Central memory CD8-positive, alpha-beta T cell (primary cell): ENCODE data around the gene GPR137.
"Not testable (repeated sequence)": the region's sequence is repeated elsewhere in the genome, so short reads cannot be mapped to it uniquely, and the experiment has no call there.

Experiments used
- ATAC-seq: fragments of 150-1000 bp; cut with Tn5 transposase; replicated peaks from 2 replicates; pipeline ENCODE4 v1.10.0; 2022; ENCODE audit warnings: mild to moderate bottlenecking, moderate FRiP score, moderate number of reproducible peaks; ENCODE audit not compliant: poor library complexity, severe bottlenecking; ENCODE audit errors: extremely low read depth
- DNase-seq, 2 donors: peaks; one replicate each; pipeline ENCODE4 v3.0.0; 2021; ENCODE audit warnings: low spot score in 2 of 2
- H3K27ac Mint-ChIP-seq: one replicate; pipeline ENCODE4 v1.8.0; 2022; ENCODE audit warnings: low read depth, mild to moderate bottlenecking, moderate library complexity, mixed read lengths
- H3K27me3 Mint-ChIP-seq: one replicate; pipeline ENCODE4 v1.8.0; 2022; ENCODE audit warnings: mixed read lengths
- H3K36me3 Mint-ChIP-seq: one replicate; pipeline ENCODE4 v1.8.0; 2022; ENCODE audit warnings: mild to moderate bottlenecking, moderate library complexity, mixed read lengths; ENCODE audit not compliant: insufficient read depth
- H3K4me1 Mint-ChIP-seq: one replicate; pipeline ENCODE4 v1.8.0; 2022; ENCODE audit warnings: mixed read lengths
- H3K4me3 Mint-ChIP-seq: one replicate; pipeline ENCODE4 v1.8.0; 2022; ENCODE audit warnings: mild to moderate bottlenecking, moderate library complexity, mixed read lengths
- H3K9me3 Mint-ChIP-seq: one replicate; pipeline ENCODE4 v1.8.0; 2022; ENCODE audit warnings: mixed read lengths

Gene GPR137

GRCh38 chr11:64312947-64313346 is 27.3 kb downstream of the GPR137 start:
- peak overlapping the region; percentile 22 for H3K27ac Mint-ChIP-seq
- DNase-seq: no peak
- H3K4me1 Mint-ChIP-seq: peaks cover 27% of the 10 kb centered on the region
- no peaks in the 10 kb centered on the region for H3K9me3 Mint-ChIP-seq
- no peaks in the 10 kb centered on the region for H3K27me3 Mint-ChIP-seq
- no peak overlapping the region for H3K4me3 Mint-ChIP-seq
- no peak for ATAC-seq
- peaks cover 32% of the 10 kb centered on the region for H3K36me3 Mint-ChIP-seq

GRCh38 chr11:64313491-64314145 is 28.0 kb downstream of the GPR137 start:
- Mint-ChIP-seq H3K36me3 (peaks cover 33% of the 10 kb centered on the region), H3K27ac (peak overlapping the region; percentile 22), H3K9me3 (no peaks in the 10 kb centered on the region), H3K4me1 (peaks cover 34% of the 10 kb centered on the region), H3K27me3 (no peaks in the 10 kb centered on the region), H3K4me3 (no peak overlapping the region)
- ATAC-seq (no peak), DNase-seq (no peak)

- Mint-ChIP-seq H3K36me3 (peaks cover 35% of the 10 kb centered on the region), H3K4me3 (no peak overlapping the region), H3K27me3 (no peaks in the 10 kb centered on the region), H3K27ac (no peak overlapping the region), H3K4me1 (peaks cover 40% of the 10 kb centered on the region), H3K9me3 (no peaks in the 10 kb centered on the region)
- ATAC-seq (no peak), DNase-seq (no peak)
Observed at GRCh38 chr11:64314146-64314804, 28.6 kb downstream of the GPR137 start.

GRCh38 chr11:64314805-64315561 is 29.3 kb downstream of the GPR137 start:
- Mint-ChIP-seq H3K27ac (no peak overlapping the region), H3K4me3 (no peak overlapping the region), H3K27me3 (no peaks in the 10 kb centered on the region), H3K9me3 (no peaks in the 10 kb centered on the region), H3K36me3 (peaks cover 34% of the 10 kb centered on the region), H3K4me1 (peaks cover 43% of the 10 kb centered on the region)
- ATAC-seq (no peak), DNase-seq (no peak)

- H3K36me3 Mint-ChIP-seq: peaks cover 29% of the 10 kb centered on the region
- peak overlapping the region; percentile 99 for H3K27ac Mint-ChIP-seq
- peaks cover 52% of the 10 kb centered on the region for H3K4me1 Mint-ChIP-seq
- H3K27me3 Mint-ChIP-seq, H3K9me3 Mint-ChIP-seq, DNase-seq, ATAC-seq: not testable (repeated sequence)
- H3K4me3 Mint-ChIP-seq: peak overlapping the region; percentile 93
Observed at GRCh38 chr11:64315667-64316526, 30.2 kb downstream of the GPR137 start.

- no peak for ATAC-seq
- Mint-ChIP-seq H3K9me3 (no peaks in the 10 kb centered on the region), H3K4me1 (peaks cover 55% of the 10 kb centered on the region), H3K27ac (peak overlapping the region; percentile 99), H3K36me3 (peaks cover 34% of the 10 kb centered on the region), H3K27me3 (no peaks in the 10 kb centered on the region), H3K4me3 (peak overlapping the region; percentile 93)
- DNase-seq: no peak
Observed at GRCh38 chr11:64316672-64317324, 31.1 kb downstream of the GPR137 start.

- ATAC-seq (peak; percentile 85), DNase-seq (peak; percentile 88 to 96)
- Mint-ChIP-seq H3K4me3 (peak within 1 kb of the TSS; percentile 93), H3K36me3 (peaks cover 33% of the 10 kb centered on the region), H3K27ac (peak within 1 kb of the TSS; percentile 99), H3K4me1 (peaks cover 54% of the 10 kb centered on the region), H3K27me3 (no peaks in the 10 kb centered on the region), H3K9me3 (no peaks in the 10 kb centered on the region)
Observed at GRCh38 chr11:64317325-64317960, 31.8 kb downstream of the GPR137 start, which contains the start of gene TRMT112. TRMT112 (minus strand) TSS chr11:64317559; CDS start chr11:64317526, 33 bp downstream.

GRCh38 chr11:64317961-64318765 is 32.5 kb downstream of the GPR137 start, which contains the start of gene PRDX5:
PRDX5 (plus strand) TSS chr11:64318121; CDS start chr11:64318216, 95 bp downstream.
- H3K4me3 Mint-ChIP-seq: peak within 1 kb of the TSS; percentile 93
- no peaks in the 10 kb centered on the region for H3K27me3 Mint-ChIP-seq
- peaks cover 32% of the 10 kb centered on the region for H3K36me3 Mint-ChIP-seq
- H3K9me3 Mint-ChIP-seq: no peaks in the 10 kb centered on the region
- H3K4me1 Mint-ChIP-seq: peaks cover 46% of the 10 kb centered on the region
- ATAC-seq (peak; percentile 81), DNase-seq (peak; percentile 88 to 94)
- H3K27ac Mint-ChIP-seq: peak within 1 kb of the TSS; percentile 99

- DNase-seq (no peak), ATAC-seq (no peak)
- no peaks in the 10 kb centered on the region for H3K27me3 Mint-ChIP-seq
- H3K4me3 Mint-ChIP-seq: peak overlapping the region; percentile 93
- H3K36me3 Mint-ChIP-seq: peaks cover 32% of the 10 kb centered on the region
- H3K9me3 Mint-ChIP-seq: no peaks in the 10 kb centered on the region
- peak overlapping the region; percentile 99 for H3K27ac Mint-ChIP-seq
- H3K4me1 Mint-ChIP-seq: peaks cover 45% of the 10 kb centered on the region
Observed at GRCh38 chr11:64318766-64319761, 33.4 kb downstream of the GPR137 start.

- DNase-seq (no peak), ATAC-seq (no peak)
- Mint-ChIP-seq H3K27ac (peak overlapping the region; percentile 58), H3K27me3 (no peaks in the 10 kb centered on the region), H3K9me3 (no peaks in the 10 kb centered on the region), H3K4me3 (no peak overlapping the region), H3K36me3 (peaks cover 26% of the 10 kb centered on the region), H3K4me1 (peaks cover 45% of the 10 kb centered on the region)
Observed at GRCh38 chr11:64320556-64320955, 34.9 kb downstream of the GPR137 start.
